GM10847 (cell line): Measurements from ENCODE around the gene FGF10.

Source experiments
- POLR2A ChIP-seq: IDR thresholded peaks from 2 replicates; pipeline ENCODE4 v1.6.1; 2011; ENCODE audit not compliant: insufficient read length; ENCODE audit errors: extremely low read depth

The FGF10 gene

GRCh38 chr5:44389090-44389822, at the start of gene FGF10:
Gene FGF10 (minus strand): TSS chr5:44389420. CDS start chr5:44388682, 738 bp downstream.
- TF ChIP-seq POLR2A = no peak

GRCh38 chr5:44426944-44427343, 37.7 kb upstream of the FGF10 start:
- TF ChIP-seq POLR2A = no peak

GRCh38 chr5:44412286-44412685, 23.1 kb upstream of the FGF10 start:
- TF ChIP-seq POLR2A = no peak

- no peak for TF ChIP-seq POLR2A
Measured at GRCh38 chr5:44402084-44402483, 12.9 kb upstream of the FGF10 start.

GRCh38 chr5:44401611-44402010, 12.4 kb upstream of the FGF10 start:
- no peak for TF ChIP-seq POLR2A

- TF ChIP-seq POLR2A = no peak
Measured at GRCh38 chr5:44398382-44398781, 9.2 kb upstream of the FGF10 start.

- TF ChIP-seq POLR2A = no peak
Measured at GRCh38 chr5:44396312-44396711, 7.1 kb upstream of the FGF10 start.

GRCh38 chr5:44390351-44390750, 1.1 kb upstream of the FGF10 start:
- TF ChIP-seq POLR2A = no peak

- no peak for TF ChIP-seq POLR2A
Measured at GRCh38 chr5:44389823-44390143, 563 bp upstream of the FGF10 start.

GRCh38 chr5:44388321-44389089, 715 bp downstream of the FGF10 start:
- no peak for TF ChIP-seq POLR2A

GRCh38 chr5:44387921-44388320, 1.3 kb downstream of the FGF10 start:
- TF ChIP-seq POLR2A = no peak

- TF ChIP-seq POLR2A = no peak
Measured at GRCh38 chr5:44387406-44387805, 1.8 kb downstream of the FGF10 start.

GRCh38 chr5:44385291-44385900, 3.8 kb downstream of the FGF10 start:
- no peak for TF ChIP-seq POLR2A

- no peak for TF ChIP-seq POLR2A
Measured at GRCh38 chr5:44384816-44385215, 4.4 kb downstream of the FGF10 start.

GRCh38 chr5:44382894-44383293, 6.3 kb downstream of the FGF10 start:
- no peak for TF ChIP-seq POLR2A

- no peak for TF ChIP-seq POLR2A
Measured at GRCh38 chr5:44377057-44377456, 12.2 kb downstream of the FGF10 start.

- no peak for TF ChIP-seq POLR2A
Measured at GRCh38 chr5:44372028-44372427, 17.2 kb downstream of the FGF10 start.

GRCh38 chr5:44367203-44367602, 22.0 kb downstream of the FGF10 start:
- no peak for TF ChIP-seq POLR2A
